GM18520 (cell line): Measurements from ENCODE around the gene UAP1L1.

Experiments used
- ATAC-seq: cut with Tn5 transposase; IDR thresholded peaks from one replicate; pipeline ENCODE4 v1.9.1; 2021; ENCODE audit not compliant: unreplicated experiment

The UAP1L1 gene

GRCh38 chr9:137089232-137089947, 12.1 kb downstream of the UAP1L1 start:
- no peak for ATAC-seq

GRCh38 chr9:137095664-137096517, 18.6 kb downstream of the UAP1L1 start:
- ATAC-seq = peak; percentile 62

GRCh38 chr9:137096785-137097546, 19.6 kb downstream of the UAP1L1 start:
- ATAC-seq = no peak

DNA sequence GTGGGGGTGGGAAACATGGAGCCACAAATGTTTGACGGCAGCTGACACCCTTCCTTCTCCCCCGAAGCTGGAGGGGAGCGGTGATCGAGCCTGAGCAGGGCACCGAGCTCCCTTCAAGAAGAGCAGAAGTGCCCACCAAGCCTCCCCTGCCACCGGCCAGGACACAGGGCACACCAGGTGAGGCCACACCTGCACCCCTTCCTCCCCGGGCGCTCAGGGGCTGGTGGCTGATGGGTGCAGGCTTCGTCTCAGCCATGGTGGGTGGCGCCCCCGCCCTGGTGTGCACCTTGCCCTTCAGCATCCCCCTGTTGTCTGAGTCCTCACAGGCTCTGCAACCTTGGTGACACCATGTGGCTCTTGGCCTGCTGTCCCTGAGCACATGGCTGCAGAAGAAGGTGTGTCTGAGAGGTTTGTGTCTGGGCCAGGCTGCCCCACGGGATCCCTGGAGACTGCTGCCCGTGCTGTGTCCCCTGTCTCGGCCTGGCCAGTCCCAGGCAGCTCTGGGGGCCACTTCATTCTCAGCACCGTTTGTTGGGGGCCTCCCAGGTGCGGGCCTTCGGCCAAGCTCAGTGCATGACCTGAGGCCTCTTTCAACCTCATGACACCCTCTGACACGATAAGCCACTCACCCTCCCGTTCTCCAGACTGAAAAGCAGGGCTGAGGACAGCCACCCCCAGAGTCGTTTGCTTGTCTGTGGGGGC, 20.6 kb downstream of the UAP1L1 start:
- no peak for ATAC-seq

- ATAC-seq = no peak
These were observed 21.9 kb downstream of the UAP1L1 start for GRCh38 chr9:137099231-137099630.

DNA sequence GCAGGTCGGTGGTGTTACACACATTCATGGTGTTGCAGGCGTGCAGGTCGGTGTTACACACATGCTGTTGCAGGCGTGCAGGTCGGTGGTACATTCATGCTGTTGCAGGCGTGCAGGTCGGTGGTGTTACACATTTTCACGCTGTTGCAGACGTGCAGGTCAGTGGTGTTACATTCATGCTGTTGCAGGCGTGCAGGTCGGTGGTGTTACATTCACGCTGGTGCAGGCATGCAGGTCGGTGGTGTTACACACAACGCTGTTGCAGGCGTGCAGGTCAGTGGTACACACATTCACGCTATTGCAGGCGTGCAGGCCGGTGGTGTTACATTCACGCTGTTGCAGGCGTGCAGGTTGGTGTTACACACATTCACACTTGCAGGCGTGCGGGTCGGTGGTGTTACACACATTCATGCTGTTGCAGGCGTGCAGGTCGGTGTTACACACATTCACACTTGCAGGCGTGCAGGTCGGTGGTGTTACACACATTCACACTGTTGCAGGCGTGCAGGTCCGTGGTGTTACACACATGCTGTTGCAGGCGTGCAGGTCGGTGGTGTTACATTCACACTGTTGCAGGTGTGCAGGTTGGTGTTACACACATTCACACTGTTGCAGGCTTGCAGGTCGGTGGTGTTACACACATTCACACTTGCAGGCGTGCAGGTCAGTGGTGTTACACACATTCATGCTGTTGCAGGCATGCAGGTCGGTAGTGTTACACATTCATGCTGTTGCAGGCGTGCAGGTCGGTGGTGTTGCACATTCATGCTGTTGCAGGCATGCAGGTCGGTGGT, 26.1 kb downstream of the UAP1L1 start:
- no peak for ATAC-seq

DNA sequence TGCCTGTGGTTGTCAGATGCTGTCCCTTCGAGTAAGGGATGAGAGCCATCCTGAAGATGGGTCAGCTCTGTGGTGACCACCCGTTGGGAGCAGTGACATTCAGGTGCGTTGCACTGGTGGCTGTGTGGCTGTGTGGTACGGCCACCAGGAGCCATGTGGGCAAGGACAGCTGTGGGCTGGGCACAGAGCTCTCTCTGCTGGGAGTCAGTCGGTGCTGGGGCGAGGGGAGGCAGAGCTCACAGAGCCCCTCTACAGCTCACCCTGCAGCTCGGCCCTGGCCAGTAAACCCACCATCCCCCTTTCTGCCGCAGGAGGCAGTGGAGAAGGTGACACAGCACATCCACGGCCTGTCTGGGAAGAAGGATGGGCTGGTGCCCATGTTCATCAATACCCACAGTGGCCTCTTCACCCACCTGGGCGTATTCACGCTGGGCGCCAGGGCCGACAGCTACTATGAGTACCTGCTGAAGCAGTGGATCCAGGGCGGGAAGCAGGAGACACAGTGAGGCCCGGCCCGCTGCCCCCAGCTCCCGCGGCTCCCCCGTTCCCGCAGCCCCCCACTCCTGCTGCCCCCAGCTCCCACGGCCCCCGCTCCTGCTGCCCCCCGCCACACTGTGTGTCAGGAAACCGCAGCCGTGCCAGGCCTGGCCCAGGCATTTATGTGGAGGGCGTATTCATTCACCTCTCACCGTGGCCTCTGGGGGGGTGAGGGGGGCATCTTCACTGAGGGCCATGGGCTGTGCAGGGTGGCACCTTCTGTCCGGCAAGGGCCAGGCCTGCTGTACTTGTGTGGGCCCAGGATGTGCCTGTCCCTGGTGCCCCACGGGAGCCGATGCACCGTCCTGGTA, 28.7 kb downstream of the UAP1L1 start:
- no peak for ATAC-seq

- ATAC-seq = no peak
These were observed 29.4 kb downstream of the UAP1L1 start for GRCh38 chr9:137106662-137107250.

DNA sequence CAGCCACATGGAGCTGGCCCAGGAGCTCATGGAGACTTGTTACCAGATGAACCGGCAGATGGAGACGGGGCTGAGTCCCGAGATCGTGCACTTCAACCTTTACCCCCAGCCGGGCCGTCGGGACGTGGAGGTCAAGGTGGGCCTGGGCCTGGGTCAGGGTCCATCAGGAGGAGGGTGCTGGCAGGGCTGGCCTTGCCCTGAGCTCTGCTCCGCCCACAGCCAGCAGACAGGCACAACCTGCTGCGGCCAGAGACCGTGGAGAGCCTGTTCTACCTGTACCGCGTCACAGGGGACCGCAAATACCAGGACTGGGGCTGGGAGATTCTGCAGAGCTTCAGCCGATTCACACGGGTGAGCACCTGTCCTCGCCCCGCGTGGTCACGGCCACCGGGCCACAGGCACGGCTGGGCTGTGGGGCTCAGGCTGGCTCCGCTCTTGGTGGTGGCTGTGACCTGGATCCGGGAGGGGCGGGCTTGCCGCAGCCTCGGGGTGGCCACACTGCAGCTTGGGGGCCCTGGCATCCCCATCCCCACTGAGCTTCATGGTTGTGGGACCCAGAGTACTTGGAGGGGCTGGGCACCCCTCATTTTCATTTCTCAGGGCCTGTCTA, 30.1 kb downstream of the UAP1L1 start:
- ATAC-seq = no peak

DNA sequence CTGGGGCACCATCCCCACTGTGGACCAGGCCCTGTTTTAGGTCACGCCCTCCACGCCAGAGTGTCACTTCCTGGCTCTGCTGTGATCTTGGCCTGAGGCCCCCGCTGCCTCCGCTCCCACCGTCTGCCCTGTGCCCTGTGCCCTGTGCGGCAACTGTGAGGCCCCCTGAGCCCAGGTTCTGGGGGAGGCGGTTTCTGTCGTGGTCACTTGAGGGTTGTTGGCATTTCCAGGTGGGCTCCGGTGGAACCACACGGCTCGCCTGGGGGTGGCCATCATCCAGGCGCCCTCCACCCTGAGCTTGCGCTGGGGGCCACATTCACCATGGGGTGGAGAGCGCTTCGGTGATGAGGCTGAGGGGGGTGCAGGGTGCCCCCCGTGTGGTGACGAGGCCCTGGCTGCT, 30.7 kb downstream of the UAP1L1 start:
- ATAC-seq = no peak

DNA sequence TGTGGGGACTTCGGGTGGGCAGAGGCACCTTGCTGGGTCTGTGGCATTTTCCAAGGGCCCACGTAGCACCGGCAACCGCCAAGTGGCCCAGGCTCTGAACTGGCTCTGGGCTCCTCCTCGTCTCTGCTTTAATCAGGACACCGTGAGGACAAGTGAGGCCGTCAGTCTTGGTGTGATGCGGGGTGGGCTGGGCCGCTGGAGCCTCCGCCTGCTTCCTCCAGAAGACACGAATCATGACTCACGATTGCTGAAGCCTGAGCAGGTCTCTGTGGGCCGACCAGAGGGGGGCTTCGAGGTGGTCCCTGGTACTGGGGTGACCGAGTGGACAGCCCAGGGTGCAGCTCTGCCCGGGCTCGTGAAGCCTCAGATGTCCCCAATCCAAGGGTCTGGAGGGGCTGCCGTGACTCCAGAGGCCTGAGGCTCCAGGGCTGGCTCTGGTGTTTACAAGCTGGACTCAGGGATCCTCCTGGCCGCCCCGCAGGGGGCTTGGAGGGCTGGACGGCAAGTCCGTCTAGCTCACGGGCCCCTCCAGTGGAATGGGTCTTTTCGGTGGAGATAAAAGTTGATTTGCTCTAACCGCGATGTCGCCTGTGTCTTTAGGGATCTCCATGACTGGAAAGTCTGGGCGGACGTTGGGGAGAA, 31.4 kb downstream of the UAP1L1 start:
- no peak for ATAC-seq

- no peak for ATAC-seq
These were observed 32.2 kb downstream of the UAP1L1 start for GRCh38 chr9:137109250-137110146.

DNA sequence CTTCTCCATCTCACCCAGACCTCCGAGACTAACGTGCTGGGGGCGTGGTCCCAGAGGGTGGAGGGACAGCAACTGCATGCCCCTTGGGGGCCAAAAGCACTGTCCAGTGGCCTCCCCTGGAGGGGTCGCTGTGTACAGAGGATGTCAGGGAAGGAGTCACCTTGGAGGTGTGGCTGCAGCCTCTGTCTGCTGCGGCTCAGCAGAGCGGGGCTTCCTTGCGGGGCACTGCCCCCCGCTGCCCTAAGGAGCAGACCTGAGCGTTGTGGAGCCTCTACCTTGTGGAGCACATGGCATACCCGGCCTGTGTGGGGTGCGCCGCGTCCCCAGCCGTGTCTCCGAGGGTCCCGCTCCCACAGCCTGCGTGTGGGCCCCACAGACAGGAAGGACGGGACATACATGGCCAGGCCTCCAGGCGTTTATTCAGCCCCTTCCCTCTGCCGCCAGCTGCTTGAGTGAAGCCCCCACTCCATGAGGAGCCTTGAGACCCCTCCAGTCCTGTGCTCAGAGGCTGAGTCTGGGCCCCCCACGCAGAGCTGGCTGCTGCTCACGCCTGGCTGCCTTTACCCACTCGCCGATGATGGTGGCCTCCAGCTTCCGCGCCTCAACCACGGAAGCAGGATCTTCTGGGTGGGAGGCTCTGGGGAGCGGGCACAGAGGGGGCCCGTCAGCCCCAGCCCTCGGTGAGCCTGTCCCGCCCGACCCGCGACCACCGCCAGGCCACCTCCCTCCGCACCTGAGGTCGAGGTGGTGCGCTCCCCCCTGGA, 33.0 kb downstream of the UAP1L1 start:
- no peak for ATAC-seq

- no peak for ATAC-seq
These were observed 33.8 kb downstream of the UAP1L1 start for GRCh38 chr9:137110911-137111787.
